Activated CD4-positive, CD25-positive, alpha-beta regulatory T cell treated with anti-CD3 and anti-CD28 coated beads, Interleukin-2, amount 50 U/mL, for 24 hours (primary cell): Measurements from ENCODE around the gene EPN3.

Experiments used
- ATAC-seq, 2 donors: fragments of 150-1000 bp; cut with Tn5 transposase; one replicate each; pipeline ENCODE4 v1.10.0; 2021; ENCODE audit warnings: mild to moderate bottlenecking in 1 of 2, moderate library complexity in 1 of 2

EPN3 gene

GRCh38 chr17:50593321-50593720 is 60.8 kb downstream of the EPN3 start:
- ATAC-seq, result no peak
